Measurements from ENCODE around the gene TRPV5.

TRPV5 gene

DNA sequence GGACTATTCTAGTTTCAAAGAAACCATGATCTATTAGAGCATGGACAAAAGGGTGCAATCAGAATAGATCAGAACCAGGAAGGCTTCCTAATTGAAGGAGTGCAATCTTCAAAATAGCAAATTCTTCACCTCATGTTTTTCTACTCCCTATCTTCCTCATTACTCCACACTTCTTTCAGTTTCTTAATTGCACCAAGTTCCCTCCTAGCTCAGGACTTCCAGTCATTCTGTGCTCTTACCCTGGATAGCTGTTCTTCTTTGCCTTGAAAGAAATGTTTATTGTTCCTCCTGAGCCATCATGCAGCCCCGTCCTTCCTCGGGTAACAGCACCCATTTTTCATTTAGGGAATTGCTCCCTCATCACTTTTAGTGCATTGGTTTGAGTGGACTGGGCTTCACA is 23.1 kb downstream of the TRPV5 start:
- no peak for DNase-seq (ENCODE audit: extremely low read depth in 1 of 2, low read depth in 1 of 2)

DNA sequence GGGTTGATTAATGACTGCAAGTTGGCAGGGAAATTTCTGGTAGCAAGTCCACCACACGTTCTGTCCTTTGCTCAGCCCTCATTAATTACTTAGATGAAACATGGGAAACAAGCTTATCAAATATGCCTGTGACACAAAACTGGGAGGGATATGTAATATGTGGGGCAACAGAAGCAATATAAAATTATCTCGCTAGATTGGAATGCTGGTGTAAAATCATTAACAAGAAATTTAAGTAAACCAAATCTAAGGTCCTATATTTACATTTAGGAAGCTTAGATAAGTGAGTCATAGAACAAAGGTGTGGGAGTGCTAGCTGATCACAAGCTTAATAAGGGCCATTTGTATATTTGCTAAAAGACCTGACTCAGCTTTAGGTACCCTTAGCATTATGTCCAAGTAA is 23.5 kb downstream of the TRPV5 start:
- no peak for DNase-seq (ENCODE audit: extremely low read depth in 1 of 2, low read depth in 1 of 2)

DNA sequence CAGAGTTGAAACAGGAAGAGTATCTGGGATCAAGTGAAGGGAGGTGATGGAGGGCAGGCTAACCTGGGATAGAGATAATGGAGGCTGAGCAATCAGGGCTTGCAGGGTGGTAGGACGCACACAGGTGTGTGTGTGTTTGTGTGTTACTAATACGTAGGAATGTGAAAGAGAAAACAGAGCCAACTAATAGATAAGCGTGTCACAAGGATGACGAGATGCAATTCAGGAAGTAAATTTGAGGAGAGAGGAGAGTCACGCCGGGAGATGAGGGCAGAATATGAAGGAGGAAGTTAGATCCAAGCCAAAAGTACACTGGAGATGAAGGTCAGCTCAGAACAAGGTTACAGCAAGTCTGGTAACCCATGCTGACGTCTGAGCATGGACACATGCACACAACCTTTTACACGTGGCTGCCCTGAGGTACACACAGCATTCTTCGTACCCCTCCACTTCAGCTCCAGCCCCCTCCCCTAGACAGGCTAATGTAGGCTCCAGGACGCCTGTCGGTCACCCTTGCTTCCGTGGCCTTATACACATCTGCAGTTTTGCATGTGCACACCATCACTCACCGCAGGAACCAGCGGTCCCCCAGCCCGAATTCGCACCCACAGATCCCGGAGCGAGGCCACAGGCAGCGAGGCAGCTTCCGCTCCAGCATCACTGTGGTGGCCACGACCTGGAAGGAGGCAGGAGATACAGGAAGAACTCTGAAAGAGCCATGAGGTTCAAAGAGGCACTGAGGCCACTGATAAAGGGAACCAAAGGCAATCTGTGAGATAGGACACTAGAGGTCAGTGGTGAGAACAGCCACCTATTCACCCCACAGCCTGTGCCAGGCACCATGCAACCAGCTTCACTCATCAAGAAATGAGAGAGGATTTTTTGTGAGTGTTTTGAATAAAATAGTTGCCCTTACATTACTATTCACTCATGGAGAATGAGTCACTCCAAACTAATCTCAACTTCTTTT is 24.3 kb downstream of the TRPV5 start:
- DNase-seq (ENCODE audit: extremely low read depth in 1 of 2, low read depth in 1 of 2), result no peak

DNA sequence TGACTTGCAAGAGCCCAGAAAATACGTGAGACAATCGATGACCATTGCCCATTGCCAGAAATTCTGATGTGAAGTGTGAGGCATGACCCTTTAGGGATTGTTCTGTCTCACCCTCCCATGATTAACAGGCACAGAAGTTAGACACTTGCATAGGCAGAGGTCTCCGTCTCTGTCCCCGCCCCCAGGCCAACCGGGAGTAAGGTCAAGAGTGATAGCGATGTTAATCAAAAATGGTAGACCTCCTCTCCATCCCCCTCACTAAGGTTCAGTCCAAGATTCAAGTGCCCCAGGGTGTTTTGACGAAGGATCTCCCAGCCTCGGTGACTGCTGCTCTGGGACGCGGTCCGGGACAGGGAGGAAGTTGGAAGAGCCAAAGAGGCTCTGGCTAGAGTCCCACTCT is 25.3 kb downstream of the TRPV5 start:
- no peak for DNase-seq (ENCODE audit: extremely low read depth in 1 of 2, low read depth in 1 of 2)

DNA sequence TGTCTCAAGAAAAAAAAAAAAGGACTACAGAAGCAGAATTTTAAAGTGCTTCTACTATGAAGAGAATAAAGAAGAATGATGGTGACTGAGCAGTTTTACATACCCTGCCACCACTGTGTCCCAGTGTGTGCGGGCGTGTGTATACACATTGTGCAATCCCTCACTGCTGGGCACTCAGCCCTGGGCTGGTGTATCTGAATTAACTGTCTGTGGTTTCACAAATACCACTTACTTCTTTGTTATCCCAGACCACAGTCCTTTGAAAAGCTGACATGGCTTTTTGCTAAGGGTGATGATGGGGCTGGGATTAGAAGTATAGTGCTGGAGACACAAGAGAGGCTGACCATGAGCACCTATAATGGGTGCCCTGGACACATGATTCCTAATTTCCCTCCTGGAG is 26.9 kb downstream of the TRPV5 start:
- DNase-seq (ENCODE audit: extremely low read depth in 1 of 2, low read depth in 1 of 2), result no peak

DNA sequence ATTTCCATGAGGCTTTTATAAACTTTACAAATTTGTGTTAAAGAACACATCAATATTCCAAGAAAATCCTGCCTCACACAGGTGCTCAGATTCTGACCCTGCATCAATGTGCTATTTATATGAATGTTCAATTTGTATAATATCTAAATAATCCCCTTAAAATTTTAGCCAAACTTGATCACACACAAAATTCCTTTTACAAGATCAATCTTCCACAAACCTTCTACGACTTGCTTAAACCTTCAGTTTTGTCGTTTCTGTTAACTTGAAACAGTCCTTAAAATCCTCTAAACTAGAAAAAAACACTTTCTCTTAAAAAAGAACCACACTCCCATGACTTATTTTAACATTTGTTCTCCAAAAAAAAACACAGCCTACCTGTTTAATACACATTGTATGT is 27.8 kb downstream of the TRPV5 start:
- DNase-seq (ENCODE audit: extremely low read depth in 1 of 2, low read depth in 1 of 2), result no peak

DNA sequence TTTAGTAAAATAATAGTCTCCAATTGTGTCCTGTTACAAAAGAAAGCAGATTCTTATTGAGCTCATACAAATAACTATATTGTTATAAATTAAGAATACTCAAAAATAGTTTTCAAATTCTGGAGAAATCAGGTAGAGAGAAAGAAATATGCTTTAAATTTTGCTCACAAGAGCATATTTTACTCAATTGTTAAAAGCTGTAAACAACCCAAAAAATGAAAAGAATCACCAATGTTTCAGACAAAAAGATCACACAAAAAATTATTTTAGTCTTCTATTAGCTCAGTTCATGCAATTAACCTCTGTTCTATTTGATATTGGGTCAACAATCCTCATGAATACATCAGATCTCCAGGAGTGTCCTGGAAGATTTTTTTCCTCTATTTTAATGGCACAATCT is 29.4 kb downstream of the TRPV5 start:
- no peak for DNase-seq (ENCODE audit: extremely low read depth in 1 of 2, low read depth in 1 of 2)

DNA sequence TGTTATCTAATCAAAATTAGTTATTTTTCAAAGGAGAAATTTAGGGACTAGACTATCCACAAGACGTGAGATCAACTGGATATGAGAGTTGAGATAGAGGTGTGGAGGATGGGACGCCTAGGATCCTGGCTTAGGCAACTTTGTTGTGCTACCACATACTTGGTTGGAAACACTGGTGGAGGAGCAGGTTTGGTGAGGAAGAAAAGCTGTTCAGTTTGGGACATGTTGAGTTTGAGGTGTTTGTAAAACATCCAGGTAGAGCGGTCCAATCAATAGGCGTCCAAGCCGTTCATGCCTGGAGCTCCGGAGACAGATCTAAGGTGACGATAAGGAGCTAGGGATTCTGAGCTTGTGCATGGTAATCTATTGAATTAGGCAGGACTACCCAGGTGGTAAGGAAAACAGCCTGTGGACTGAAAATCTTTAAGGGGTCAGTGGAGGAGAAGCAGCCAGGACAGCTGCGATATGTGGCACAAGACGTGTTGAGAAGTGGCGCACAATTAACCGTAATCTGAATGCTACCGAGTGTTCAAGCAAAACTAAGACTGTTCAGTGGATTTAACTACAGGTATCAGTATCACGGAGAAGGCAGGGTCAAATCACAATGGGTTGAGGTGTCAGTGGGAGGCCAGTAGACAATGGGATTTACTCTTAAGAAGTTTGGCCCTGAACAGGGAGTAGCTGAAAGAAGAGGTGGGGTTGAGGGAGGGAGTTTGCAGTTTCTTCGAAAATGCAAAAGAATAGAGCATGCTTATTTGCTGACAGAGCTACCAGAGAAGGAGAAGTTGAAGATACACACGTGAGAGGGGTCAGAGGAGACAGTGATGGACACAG is 31.9 kb downstream of the TRPV5 start:
- no peak for DNase-seq (ENCODE audit: extremely low read depth in 1 of 2, low read depth in 1 of 2)

DNA sequence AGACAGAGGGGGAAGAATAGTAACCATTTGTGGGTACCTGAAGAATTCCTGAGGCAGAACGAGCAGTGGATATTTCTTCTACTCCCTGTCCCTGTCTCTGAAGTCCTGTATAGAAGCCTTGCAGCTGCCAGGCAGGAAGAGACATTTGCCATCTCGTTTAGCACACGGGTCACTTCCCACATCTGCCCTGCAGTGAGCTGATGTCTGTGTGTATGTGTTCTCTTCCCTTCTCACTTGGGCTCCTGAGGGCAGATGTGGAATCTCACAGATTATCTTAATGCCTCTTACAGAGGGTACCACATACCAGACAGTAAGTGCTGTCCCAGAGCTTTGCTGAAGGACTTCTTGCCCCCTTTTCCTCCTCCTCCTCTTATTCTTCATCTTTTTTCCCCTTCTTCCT is 33.9 kb downstream of the TRPV5 start:
- no peak for DNase-seq (ENCODE audit: extremely low read depth in 1 of 2, low read depth in 1 of 2)

DNA sequence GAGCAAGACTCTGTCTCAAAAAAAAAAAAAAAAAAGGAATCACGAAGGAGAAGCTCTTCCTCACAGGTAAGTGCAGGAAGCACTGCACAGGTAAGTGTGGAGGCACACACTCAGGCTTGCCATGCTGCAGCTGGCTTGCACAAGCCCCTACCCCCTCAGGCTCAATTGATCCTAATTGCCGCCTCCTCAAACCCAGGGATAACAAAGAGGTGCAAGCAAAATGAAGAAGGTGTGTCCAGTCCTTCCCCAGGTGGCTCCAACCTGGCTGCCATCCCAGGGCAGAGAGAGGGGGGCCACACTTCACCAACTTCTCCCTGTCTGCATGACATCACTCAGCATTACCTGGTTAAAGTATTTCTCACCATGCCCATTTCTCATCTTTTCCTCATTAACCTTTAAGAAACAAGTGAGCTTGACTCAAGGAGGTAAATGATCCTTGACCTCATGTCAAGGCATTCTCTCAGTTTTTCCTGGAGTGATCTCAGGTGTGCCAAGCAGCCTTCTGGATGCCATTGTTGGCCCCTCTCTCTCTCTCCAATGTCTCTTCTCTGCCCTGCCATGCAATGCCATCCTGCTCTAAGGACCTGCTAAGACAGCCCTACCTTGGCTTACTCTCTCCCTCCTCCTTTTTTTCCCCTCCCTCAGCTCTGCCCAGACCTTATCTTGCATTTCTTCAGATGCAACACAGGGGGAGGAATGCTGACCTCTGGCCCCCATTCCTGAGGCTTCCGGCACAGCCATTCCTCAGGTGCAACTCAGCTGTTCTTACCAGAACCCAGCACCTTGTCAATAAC is 35.0 kb downstream of the TRPV5 start:
- no peak for DNase-seq (ENCODE audit: extremely low read depth in 1 of 2, low read depth in 1 of 2)

DNA sequence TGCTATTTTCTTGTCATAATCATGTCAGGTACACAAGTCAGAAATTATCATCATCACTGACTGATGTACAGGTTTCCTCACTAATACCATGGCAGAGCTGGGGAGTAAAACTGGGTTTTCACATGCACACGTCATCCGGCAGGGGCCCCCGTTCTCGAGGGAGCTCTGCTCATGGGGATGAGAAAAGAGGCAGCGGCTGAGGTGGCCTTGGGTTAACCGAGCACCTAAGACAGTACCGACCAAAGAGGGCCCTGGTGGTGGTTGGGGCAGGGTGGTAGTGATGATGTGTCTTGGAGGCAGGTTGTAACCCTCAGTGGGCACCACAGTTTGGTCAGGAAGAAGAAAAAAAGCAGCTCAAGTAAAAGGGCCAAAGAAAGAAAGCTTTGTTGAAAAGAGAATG is 35.9 kb downstream of the TRPV5 start:
- DNase-seq (ENCODE audit: extremely low read depth in 1 of 2, low read depth in 1 of 2), result no peak

DNA sequence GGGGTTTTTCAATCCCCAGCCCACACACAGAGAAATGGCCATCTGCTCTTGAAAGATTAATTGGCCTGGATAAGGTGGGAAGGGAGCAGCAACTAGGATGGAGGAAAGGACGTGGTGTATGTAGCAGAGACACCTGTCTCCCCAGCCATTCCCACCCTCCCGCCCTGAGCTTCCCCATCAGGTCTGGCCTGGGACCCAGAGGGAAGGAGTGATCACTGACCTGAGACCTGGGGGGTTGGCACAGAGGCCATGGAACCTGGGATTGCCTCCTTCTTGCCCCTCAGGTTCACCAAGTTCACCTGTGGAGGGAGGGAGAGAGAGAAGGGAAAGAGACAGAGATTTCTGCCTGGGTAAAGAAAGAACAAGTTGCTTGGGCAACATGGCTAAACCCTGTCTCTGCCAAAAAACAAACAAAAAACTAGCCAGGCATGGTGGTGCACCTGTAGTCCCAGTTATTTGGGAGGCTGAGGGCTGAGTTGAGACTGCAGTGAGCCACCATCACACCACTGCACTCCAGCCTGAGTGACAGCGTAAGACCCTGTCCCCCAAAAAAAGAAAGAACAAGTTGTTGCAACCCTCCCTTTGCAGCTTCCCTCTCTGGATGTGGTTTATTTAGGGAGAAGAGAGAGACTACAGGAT is 36.7 kb downstream of the TRPV5 start:
- no peak for DNase-seq (ENCODE audit: extremely low read depth in 1 of 2, low read depth in 1 of 2)

DNA sequence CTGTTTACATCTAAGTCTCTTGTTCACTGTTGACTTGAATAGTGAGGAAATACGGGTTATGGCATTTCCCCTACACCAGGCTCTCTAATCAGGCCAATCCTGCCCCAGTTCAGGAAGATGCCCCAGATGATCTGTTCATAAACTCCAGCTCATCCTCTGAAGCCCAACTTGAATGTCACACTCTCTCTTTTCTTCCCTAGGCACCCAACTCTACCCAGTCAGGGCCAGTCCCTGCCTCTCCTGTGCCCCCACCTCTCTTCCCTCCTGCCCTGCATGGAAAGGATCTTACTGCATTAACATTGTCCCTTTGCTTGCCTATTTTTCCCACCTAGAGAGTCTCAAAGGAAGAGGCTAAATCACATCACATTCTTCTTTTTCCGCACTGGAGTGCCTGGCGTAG is 37.4 kb downstream of the TRPV5 start:
- DNase-seq (ENCODE audit: extremely low read depth in 1 of 2, low read depth in 1 of 2), result no peak

DNA sequence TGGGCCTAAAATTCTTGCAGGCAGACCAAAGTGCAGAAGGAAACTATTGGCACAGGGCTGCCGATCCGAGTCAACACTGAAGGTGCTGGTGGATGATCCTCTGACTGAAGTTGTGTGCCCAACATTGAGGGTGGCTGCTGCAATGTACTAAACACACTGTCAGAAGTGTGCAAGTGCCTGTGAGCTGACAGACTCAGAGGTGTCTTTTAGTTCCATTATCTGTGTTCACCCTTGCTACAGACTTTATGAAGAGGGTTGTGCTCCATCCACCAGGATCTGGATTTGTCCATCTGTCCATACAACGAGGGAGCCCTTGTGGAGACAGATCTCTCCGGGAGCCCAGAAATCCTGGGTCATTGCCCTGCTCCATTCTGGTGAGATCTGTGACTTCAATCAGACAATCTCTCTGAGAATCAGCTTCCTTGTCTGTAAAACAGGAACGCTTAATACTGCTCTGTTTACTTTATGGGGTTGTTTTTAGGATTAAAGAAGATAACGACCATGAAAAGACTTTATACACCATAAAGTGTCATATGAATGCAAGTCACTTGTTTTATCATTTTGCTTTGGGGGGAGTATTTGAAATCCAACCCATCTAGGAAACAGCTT is 38.5 kb downstream of the TRPV5 start:
- no peak for DNase-seq (ENCODE audit: extremely low read depth in 1 of 2, low read depth in 1 of 2)

DNA sequence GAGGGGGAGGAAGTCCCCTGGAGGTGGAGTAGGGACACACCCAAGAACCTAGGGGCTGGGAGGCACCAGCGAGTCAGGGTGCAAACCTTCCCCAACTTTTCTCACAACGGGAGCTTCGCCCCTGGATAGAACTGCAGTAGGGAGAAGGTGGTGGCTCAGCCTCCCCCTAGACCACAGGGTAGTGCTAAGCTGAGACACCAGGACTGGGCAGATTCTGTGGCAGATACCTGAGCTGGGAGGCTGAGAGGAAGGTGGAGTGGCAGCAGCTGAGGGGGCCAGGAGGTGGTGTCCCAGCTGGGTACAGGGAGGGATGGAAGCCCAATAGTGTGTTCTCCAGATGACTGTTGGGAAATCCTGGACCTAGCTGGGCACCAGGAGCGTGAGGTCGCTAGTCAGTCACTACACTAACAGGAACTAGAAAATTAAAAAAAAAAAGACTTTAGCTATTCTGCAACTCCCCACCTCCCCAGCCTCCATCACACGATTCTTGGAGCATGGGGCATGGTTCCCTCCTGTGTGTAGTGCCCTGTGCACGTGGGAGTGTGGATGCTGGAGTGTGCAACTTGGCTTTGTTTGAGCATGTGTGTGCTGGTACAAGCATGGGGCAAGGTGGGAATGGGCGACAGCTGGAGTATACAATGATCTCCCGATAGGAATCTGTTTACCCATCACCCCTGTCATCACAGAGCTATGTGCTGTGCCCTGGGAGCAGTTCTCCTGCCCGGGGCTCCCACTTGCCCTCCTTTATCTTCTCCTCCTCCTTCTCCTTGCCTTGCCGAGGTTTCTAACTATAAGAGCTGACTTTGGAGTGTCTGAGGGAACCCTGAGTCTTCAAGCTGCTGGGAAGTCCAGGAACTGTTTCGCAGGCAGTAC is 39.2 kb downstream of the TRPV5 start:
- DNase-seq (ENCODE audit: extremely low read depth in 1 of 2, low read depth in 1 of 2), result no peak

DNA sequence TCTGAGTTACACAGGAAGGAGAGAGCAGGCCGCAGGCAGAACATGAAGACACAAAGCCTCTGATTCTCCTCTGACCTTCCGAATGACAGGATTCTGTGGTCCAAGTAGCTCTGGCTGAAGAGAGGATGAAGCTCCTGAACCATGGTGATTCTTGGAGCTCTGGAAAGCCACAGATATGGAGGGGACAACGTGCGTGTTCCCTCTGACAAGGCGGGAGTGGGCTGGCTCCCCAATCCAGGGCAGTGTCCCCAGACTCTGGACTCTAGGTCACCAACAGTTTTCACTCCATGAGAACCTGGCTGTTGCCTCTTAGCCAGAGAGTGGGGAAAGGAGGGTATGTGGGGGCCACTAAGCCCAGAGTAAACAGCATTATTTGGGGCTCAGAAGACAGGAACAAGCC is 40.6 kb downstream of the TRPV5 start:
- DNase-seq (ENCODE audit: extremely low read depth in 1 of 2, low read depth in 1 of 2), result no peak

DNA sequence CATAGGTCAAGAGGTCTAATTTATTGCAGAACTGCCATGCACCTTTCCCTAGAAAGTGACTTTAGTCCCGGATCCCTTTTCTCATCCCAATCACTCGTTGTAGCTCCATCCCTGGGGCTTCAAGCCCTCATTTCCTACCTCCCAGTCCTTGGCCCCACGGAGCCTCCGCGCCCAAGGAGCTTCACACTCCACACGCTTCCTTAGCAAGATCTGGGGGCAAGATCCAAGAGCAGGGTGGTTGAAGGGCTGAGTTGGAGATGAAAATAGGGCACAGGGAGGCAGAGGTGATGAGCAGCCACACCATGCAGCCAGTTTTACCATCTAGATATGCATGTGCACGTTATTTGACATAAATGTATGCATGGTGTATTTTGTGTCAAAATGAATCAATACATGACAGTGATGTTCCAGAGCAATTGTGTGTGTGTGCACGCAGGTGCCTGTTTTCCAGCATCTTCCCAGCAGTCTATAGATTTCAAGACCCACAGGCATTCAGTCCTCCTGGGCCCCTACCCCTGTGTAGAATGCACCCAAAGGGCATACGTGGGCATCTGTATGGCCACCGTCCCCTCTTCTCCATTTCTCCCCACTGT is 42.0 kb downstream of the TRPV5 start:
- DNase-seq (ENCODE audit: extremely low read depth in 1 of 2, low read depth in 1 of 2), result no peak

DNA sequence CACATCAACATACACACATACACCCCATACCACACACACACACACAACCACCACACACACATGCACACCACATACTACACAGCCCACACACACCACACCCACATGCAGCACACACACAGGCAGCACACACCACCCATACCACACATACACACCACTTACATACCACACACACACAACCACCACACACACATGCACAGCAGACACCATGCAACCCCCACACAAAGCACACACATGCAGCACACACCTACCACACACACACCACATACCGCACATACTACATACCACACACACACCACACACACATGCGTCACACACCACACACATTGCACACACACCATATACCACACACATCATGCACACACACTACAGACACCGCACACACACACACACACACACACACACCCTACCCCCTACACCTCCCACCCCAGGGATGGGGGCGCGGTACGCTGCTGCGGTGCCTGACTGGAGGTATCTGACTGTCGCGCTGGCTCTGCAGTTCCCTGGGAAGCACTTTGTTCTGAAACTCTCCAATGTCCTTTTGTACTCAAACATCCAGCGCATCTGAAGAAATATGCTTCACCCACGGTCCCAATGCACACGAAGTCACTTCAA is 42.6 kb downstream of the TRPV5 start:
- DNase-seq (ENCODE audit: extremely low read depth in 1 of 2, low read depth in 1 of 2), result no peak

DNA sequence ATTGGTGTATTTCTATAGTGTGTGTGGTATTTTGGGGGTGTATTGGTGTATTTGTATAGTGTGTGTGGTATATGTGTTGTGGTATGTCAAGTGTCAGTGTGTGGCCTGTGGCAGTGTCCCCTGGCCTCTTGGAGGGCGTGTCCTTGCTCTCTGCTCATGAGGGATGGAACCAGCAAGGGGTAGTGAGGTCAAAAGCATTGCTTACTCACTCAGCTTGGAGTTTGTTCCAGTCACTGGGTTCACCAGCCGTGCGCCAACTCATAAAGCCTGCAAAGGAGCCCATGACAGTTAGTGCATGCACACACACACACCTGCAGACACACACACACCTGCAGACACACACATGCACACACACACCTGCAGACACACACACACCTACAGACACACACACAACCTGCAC is 43.7 kb downstream of the TRPV5 start:
- no peak for DNase-seq (ENCODE audit: extremely low read depth in 1 of 2, low read depth in 1 of 2)
